AG20443 (cell line): ENCODE data around the gene FDX1.

ENCODE experiments used
- DNase-seq: peaks from one replicate; pipeline ENCODE4 v3.0.0; 2012; ENCODE audit warnings: low spot score, mixed read lengths

FDX1 gene

DNA sequence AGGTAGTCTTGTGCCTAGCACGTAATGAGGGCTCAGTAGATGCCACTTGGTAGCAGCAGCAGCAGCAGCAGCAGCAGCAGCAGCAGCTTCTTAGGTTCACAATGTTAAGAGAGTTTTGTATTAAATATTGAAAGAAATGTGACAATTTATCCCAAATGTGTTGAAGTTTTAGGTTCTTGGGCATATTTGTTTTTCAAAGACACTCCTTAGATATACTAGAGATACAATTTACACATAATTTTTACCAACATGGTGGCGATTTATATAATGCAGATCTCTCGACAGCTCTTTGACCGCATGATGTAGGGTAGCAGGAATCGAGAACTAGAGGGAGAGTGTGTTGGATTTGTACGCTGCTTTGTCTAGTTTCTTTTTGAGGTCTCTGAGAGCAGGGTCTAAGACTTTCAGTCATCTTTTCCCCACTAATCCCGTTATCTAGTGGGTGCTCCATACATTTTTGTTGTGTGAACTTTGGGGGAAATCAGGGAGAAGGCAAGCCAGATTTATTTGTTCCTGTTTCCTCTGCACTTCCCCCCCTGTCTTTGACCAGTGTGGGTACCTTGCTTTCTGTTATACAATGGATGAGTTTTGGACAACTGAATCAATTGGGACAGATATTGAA lies 1.4 kb downstream of the FDX1 start:
- DNase-seq, result no peak

- DNase-seq, result no peak
Observed at GRCh38 chr11:110431674-110432073, 1.9 kb downstream of the FDX1 start.

DNA sequence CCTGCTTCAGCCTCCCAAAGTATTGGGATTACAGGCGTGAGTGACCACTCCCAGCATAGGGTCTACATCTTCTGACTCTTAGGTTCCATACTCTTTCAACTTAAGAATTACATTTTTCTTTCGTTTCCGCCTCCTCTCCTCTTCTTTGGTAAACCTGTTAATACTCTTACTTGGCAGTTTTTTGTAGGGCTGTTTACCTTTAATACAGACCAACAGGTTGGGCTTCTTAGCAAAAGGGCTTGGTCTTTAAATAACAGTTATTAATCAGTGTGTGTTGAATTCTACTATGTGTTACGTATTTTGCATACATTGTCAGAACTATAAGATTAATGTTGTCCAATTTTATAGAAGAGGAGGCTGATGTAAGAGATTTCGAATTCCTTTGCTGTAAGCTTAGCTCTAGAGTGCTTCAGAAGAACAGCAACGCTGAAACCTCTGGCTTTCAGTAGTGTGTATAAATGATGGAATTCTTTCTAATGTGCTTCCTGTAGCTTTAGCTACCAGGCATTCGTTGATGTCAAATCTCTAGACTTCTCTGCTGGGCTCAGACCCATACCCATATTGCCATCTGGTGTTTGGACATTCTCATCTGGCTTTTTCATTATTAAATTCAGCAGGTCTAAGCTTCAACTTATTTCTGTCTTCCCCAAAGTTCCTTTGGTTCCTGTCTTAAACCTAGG lies 3.1 kb downstream of the FDX1 start:
- DNase-seq, result no peak

- peak; percentile 28 for DNase-seq
Observed at GRCh38 chr11:110433393-110434333, 3.9 kb downstream of the FDX1 start.

DNA sequence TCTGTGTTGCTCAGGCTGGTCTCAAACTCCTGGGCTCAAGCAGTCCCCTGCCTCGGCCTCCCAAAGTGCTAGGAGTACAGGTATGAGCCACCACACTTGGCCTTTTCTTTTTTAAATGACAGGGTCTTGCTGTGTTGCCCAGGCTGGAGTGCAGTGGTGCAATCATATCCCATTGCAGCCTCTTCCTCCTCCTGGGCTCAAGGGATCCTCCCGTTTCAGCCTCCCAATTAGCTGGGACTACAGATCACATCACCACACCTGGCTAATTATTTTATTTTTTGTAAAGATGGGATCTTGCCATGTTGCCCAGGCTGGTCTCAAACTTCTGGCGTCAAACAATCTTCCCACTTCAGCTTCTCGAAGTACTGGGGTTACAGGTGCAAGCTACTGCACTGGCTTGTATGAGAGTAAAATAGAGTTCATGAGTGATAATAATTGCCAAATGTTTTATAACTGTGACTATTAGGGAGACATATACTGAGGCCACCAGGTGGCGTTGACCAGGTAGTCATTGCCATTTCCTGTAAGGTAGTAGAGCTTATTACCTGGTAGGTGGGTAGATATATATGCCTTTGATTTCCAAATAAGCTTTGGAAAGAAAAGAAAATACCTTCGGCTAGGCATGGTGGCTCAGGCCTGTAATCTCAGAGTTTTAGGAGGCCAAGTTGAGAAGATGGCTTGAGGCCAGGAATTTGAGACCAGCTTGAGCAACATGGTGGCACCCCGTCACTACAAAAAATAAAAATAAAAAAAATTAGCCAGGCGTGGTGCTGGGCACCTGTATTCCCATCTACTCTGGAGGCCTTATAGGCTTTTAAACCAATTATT lies 5.4 kb downstream of the FDX1 start:
- DNase-seq, result no peak

- peak; percentile 19 for DNase-seq
Observed at GRCh38 chr11:110435780-110436717, 6.3 kb downstream of the FDX1 start.

DNA sequence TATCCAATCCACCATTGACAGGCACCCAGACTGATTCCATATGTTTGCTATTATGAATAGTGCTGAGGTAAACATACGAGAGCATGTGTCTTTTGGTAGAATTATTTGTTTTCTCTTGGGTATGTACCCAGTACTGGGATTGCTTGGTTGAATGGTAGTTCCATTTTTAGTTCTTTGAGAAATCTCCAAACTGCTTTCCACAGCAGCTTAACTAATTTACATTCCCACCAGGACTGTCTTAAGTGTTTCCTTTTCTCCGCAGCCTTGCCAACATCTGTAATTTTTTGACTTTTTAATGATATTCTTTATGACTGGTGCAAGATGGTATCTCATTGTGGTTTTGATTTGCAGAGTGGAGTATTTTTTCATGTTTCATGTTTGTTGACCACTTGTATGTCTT lies 8.3 kb downstream of the FDX1 start:
- DNase-seq, result no peak

DNA sequence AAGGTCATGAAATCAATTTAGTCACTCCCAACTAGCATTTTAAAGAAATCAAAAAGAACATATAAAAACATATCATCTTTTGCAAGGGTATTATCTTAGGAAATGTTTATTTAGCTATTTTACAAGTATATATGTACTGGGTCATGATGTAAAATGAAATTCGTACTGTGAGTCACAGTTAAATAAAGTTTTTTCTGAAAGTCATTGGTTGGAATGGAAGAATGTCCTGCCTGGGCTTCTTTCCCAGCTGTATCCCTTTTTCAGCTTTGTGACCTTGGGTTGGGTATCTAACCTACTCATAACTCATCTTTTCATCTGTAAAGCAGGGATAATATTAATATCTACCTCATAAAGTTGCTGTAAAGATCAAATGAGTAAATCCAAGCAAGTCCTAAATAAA lies 15.7 kb downstream of the FDX1 start:
- DNase-seq, result no peak

GRCh38 chr11:110446061-110446460 lies 16.3 kb downstream of the FDX1 start:
- DNase-seq, result no peak

DNA sequence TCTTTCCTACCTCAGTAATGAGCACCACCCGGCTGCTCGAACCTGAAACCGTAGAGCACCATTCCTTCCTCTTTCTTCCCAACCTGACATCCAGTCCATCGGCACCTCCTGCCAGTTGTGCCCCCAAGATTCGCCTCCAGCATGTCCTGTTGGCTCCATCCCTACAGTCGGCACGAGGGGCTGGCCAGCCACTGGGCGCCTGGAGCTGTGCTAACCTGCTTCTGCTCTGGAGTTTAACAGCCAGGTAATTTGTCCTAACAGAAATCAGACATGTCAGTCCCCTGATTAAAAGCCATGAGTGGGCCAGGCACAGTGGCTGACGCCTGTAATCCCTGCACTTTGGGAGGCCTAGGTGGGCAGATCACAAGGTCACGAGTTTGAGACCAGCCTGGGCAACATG lies 16.8 kb downstream of the FDX1 start:
- DNase-seq, result no peak

- no peak for DNase-seq
Observed at GRCh38 chr11:110447343-110447742, 17.6 kb downstream of the FDX1 start.

DNA sequence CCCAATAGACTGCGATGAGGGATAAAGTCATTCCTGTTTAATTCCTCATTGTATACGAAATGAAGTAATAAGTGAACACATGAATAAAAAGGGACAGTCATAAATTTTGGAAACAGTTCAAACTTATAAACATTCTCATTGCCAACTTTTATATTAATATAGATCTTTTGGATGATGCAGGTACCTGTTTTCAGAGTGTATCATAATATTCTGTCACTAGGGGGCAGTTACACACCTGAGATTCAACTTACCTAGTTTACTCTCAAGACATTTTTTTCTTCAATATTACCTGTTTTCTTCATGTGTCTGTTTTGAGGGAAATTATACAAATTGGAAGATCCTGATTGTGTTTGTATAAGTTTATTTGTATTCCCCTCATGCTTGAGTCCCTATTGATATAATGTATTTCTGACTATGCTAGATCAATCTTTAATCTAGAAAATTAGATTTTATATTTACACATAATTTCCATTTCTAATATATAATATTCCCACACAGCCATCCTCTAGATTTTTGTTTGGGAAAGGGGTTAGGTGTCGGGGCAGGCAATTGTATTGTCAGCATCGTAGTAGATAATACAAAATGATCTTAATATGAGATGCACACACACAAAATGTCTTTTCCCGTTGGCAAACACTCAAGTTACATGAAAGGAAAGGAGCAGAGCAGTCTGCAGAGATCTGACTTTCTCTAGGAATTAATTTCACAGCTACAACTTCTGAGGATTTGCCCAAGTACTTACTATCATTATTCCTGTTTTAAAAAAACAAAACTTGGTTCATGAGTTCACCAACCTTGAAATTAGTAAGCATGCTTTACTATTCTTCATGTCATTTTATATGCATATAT lies 18.4 kb downstream of the FDX1 start:
- DNase-seq, result no peak

DNA sequence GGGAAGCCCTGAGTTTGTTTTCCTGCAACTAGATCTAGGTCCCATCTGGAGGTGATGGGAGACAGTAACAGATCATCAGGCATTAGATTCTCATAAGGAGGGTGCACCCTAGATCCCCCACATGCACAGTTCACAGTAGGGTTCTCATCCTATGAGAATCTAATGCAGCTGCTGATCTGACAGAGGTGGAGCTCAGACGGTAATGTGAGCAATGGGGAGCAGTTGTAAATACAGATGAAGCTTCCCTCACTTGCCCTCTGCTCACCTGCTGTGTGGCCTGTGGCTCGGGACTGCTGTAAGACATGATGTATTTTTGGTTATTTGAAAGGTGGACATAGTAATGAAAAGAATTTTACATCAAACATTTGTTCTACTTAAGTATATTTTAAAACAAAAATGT lies 20.5 kb downstream of the FDX1 start:
- no peak for DNase-seq

DNA sequence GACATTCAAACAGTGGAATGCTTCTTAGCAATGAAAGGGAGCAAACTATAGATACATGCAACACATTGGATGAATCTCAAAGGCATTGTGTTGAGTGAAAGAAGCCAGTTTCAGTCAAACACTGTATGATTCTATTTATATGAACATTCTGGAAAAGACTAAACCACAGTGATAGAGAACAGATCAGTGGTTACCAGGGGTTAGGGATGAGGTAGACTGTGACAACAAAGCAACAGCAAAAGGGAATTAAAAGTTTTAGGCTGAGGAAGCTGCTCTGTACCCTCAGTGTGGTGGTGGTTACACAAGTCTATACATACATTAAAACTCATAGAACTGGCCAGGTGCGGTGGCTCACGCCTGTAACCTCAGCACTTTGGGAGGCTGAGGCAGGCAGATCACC lies 23.0 kb downstream of the FDX1 start:
- DNase-seq, result no peak

DNA sequence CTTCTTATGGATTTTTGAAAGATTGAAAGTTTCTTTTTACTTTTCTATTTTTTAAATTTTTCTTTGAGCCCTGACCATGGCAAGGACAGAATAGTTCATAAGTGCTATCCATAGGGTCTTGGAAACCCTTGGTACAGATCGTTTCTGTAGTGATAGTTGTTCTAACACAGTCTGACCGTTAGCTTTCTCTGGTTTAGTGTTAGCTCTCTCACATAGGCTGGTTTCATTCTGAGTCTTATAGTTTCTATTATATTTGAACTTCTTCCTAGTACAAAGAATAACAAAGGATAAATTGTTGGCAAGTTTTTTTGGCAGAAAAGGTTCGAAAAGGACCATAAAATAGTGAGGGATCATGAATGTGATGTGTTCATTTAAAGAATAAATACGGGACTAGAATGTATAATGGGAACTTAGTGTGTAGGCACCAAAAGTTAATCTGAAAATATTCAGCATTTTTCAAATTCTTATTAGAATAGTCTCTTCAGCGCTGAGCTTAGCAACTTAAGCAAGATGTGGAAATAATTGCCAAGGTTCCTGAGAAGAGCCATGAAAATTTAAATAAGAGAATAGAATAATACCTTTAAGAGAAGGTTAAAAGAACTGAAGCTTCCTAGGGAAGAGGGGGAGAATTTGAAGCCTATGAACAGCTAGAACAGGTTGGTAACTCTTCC lies 24.1 kb downstream of the FDX1 start:
- no peak for DNase-seq

GRCh38 chr11:110454609-110455008 lies 24.9 kb downstream of the FDX1 start:
- no peak for DNase-seq

- no peak for DNase-seq
Observed at GRCh38 chr11:110455718-110456117, 26.0 kb downstream of the FDX1 start.

DNA sequence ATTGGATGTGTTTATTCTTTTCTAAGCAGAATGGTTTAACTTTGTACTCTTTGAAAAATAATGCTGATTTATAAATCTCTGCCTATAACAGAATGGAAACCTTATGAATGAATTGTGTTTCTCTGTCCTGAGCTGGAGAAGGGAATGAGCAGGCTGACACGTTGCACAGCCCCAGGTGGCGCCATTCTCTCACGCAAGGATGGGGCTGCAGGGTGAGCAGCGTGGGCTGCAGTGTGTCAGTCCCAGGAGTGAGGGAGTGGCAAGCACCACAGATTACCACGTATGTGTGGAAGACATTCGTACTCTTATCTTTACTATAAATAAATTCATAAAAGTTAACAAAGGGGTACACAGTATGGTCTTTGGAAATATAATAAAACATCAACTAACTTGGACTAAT lies 33.4 kb downstream of the FDX1 start:
- DNase-seq, result peak; percentile 44

- no peak for DNase-seq
Observed at GRCh38 chr11:110465231-110465630, 35.5 kb downstream of the FDX1 start.
